CD14-positive monocyte (primary cell): ENCODE measurements around the gene KIF13A. TPM values are rescaled to one million over a fixed set of nuclear protein-coding genes. Genes with fewer than 3 reads are reported as not detected.

ENCODE experiments used
- DNase-seq, 3 donors: peaks; one replicate each; pipeline ENCODE4 v3.0.0-alpha.2; 2011 to 2022
- H2AFZ ChIP-seq: 2 replicates; pipeline ENCODE4 v1.6.0; 2012; ENCODE audit warnings: mild to moderate bottlenecking, low read depth, low read length, inconsistent platforms; ENCODE audit not compliant: insufficient read depth, poor library complexity, severe bottlenecking
- H3K27ac ChIP-seq, 2 donors: 1 replicate in 1 of 2; 2 replicates in 1 of 2; pipeline ENCODE4 v1.5.1; 2012 to 2013; ENCODE audit warnings: low read length in 2 of 2, control low read depth in 1 of 2, inconsistent platforms in 1 of 2, low read depth in 1 of 2, mild to moderate bottlenecking in 1 of 2
- H3K27me3 ChIP-seq, 2 donors: one replicate each; pipeline versions ENCODE4 v1.6.0 to v1.6.1; 2011 to 2013; ENCODE audit warnings: low read length in 2 of 2; ENCODE audit not compliant: control insufficient read depth in 2 of 2, insufficient read depth in 2 of 2
- H3K36me3 ChIP-seq, 2 donors: replicated peaks in 1 of 2; 1 replicate in 1 of 2; 2 replicates in 1 of 2; pipeline versions ENCODE4 v1.5.1 to v1.6.1; 2012 to 2013; ENCODE audit warnings: low read length in 2 of 2, control low read depth in 1 of 2, inconsistent platforms in 1 of 2, mild to moderate bottlenecking in 1 of 2; ENCODE audit not compliant: insufficient read depth in 2 of 2, control insufficient read depth in 1 of 2
- H3K4me1 ChIP-seq, 2 donors: 1 replicate in 1 of 2; 2 replicates in 1 of 2; pipeline versions ENCODE4 v1.5.1 to v1.6.1; 2012 to 2013; ENCODE audit warnings: low read length in 2 of 2, control low read depth in 1 of 2, inconsistent platforms in 1 of 2, mild to moderate bottlenecking in 1 of 2, moderate library complexity in 1 of 2; ENCODE audit not compliant: insufficient read depth in 2 of 2, control insufficient read depth in 1 of 2
- H3K4me2 ChIP-seq: replicated peaks from 2 replicates; pipeline ENCODE3; 2012; ENCODE audit warnings: low read length, moderate library complexity, mild to moderate bottlenecking; ENCODE audit not compliant: poor library complexity, severe bottlenecking; ENCODE audit errors: extremely low read depth
- H3K4me3 ChIP-seq, 3 experiments: fragments of 200-600 bp in 1 of 3; sonication (generic) in 1 of 3; replicated peaks in 1 of 3; 1 replicate in 2 of 3; 2 replicates in 1 of 3; pipeline ENCODE4 v1.5.1; 2011 to 2013; ENCODE audit warnings: low read length in 3 of 3, mild to moderate bottlenecking in 3 of 3, control low read depth in 2 of 3, low read depth in 2 of 3, inconsistent platforms in 1 of 3, moderate library complexity in 1 of 3
- H3K79me2 ChIP-seq: 2 replicates; pipeline ENCODE4 v1.6.0; 2012; ENCODE audit warnings: mild to moderate bottlenecking, control low read depth, inconsistent platforms, low read length, moderate library complexity; ENCODE audit not compliant: insufficient read depth
- H3K9ac ChIP-seq: 2 replicates; pipeline ENCODE4 v1.6.0; 2017; ENCODE audit warnings: low read length, mild to moderate bottlenecking; ENCODE audit not compliant: insufficient read depth, poor library complexity, severe bottlenecking
- H3K9me3 ChIP-seq, 2 donors: replicated peaks in 1 of 2; 1 replicate in 1 of 2; 2 replicates in 1 of 2; pipeline versions ENCODE4 v1.5.1 to v1.6.1; 2012 to 2013; ENCODE audit warnings: low read length in 2 of 2, control low read depth in 1 of 2; ENCODE audit not compliant: control insufficient read depth in 1 of 2, insufficient read depth in 1 of 2
- H4K20me1 ChIP-seq: 2 replicates; pipeline ENCODE4 v1.6.0; 2012; ENCODE audit warnings: mild to moderate bottlenecking, low read length, control low read depth, moderate library complexity; ENCODE audit not compliant: insufficient read depth
- H3K27ac Mint-ChIP-seq, 7 donors: one replicate each; pipeline ENCODE4 v1.8.0; 2020; ENCODE audit warnings: mild to moderate bottlenecking in 7 of 7, mixed read lengths in 7 of 7, moderate library complexity in 6 of 7, inconsistent platforms in 2 of 7
- H3K27me3 Mint-ChIP-seq, 3 donors: one replicate each; pipeline ENCODE4 v1.8.0; 2021 to 2022; ENCODE audit warnings: low read depth in 3 of 3, mild to moderate bottlenecking in 3 of 3, mixed read lengths in 3 of 3, moderate library complexity in 3 of 3, inconsistent platforms in 1 of 3
- H3K36me3 Mint-ChIP-seq, 2 donors: one replicate each; pipeline ENCODE4 v1.8.0; 2020; ENCODE audit warnings: mixed read lengths in 2 of 2, inconsistent platforms in 1 of 2, mild to moderate bottlenecking in 1 of 2
- H3K4me1 Mint-ChIP-seq: one replicate; pipeline ENCODE4 v1.8.0; 2020; ENCODE audit warnings: mild to moderate bottlenecking, mixed read lengths
- H3K4me3 Mint-ChIP-seq, 2 donors: one replicate each; pipeline ENCODE4 v1.8.0; 2020; ENCODE audit warnings: mild to moderate bottlenecking in 2 of 2, mixed read lengths in 2 of 2, moderate library complexity in 1 of 2
- H3K9me3 Mint-ChIP-seq, 7 donors: one replicate each; pipeline ENCODE4 v1.8.0; 2020 to 2022; ENCODE audit warnings: mixed read lengths in 7 of 7, mild to moderate bottlenecking in 6 of 7, moderate library complexity in 6 of 7, inconsistent platforms in 2 of 7
- WGBS: methylation state at CpG from one replicate; pipeline ENCODE4 v1.1.5; 2013; ENCODE audit warnings: missing lambda C conversion rate; ENCODE audit not compliant: insufficient coverage; 5-methylcytosine and 5-hydroxymethylcytosine counted together
- intact Hi-C, 2 donors: fragments of 100-400 bp; cut with micrococcal nuclease; formaldehyde crosslinking; loops; one replicate each; pipeline versions ENCODE4 v1.15.0 to v1.15.1; 2023
- polyA plus RNA-seq, 3 donors: library from polyadenylated mRNA; depleted of rRNA in 1 of 3; unstranded in 2 of 3; stranded (reverse) in 1 of 3; fragments of 300-500 nt in 2 of 3; fragments of >200 nt in 1 of 3; fragmentation: Illumina TruSeq in 2 of 3; gene quantifications; 1 replicate in 2 of 3; 2 replicates in 1 of 3; pipeline ENCODE4 v1.2.3, GENCODE V29; 2012 to 2021
- TF ChIP-seq, protein P1 (sequence below): fragments of 200-600 bp; IDR thresholded peaks from one replicate; pipeline ENCODE4 v1.8.0; 2022; ENCODE audit warnings: antibody characterized with exemption, mild to moderate bottlenecking

Gene KIF13A
- polyA plus RNA-seq, 3 donors, result 2.9 to 28.4 (median 6.0) TPM

- H3K36me3 Mint-ChIP-seq, result peaks cover 3% of the 10 kb centered on the region in 2 donors
- H3K27ac Mint-ChIP-seq, result peak overlapping the region in 2 of 7 donors; percentile 18 to 26
- H3K9ac ChIP-seq, result no peak overlapping the region
- peaks cover 56% of the 10 kb centered on the region for H3K4me1 Mint-ChIP-seq
- no CpG with 5 or more reads among the region's 6 CpGs for WGBS
- H3K27me3 Mint-ChIP-seq, result peaks cover 0 to 2% (median 0%) of the 10 kb centered on the region in 3 donors
- H3K27me3 ChIP-seq, result no peaks in the 10 kb centered on the region
- peaks cover 79% of the 10 kb centered on the region for H3K79me2 ChIP-seq
- H3K4me3 ChIP-seq, result no peak overlapping the region
- intact Hi-C loops, result loop anchor here in 1 of 2 donors (10.0 kb wide), 1 partner anchor 200 kb away; the partner anchor contains the start of gene NUP153
- no peaks in the 10 kb centered on the region for H3K36me3 ChIP-seq
- peaks cover 6% of the 10 kb centered on the region for H4K20me1 ChIP-seq
- H2AFZ ChIP-seq, result no peak overlapping the region
- no peaks in the 10 kb centered on the region for H3K9me3 ChIP-seq
- TF ChIP-seq, protein P1, sequence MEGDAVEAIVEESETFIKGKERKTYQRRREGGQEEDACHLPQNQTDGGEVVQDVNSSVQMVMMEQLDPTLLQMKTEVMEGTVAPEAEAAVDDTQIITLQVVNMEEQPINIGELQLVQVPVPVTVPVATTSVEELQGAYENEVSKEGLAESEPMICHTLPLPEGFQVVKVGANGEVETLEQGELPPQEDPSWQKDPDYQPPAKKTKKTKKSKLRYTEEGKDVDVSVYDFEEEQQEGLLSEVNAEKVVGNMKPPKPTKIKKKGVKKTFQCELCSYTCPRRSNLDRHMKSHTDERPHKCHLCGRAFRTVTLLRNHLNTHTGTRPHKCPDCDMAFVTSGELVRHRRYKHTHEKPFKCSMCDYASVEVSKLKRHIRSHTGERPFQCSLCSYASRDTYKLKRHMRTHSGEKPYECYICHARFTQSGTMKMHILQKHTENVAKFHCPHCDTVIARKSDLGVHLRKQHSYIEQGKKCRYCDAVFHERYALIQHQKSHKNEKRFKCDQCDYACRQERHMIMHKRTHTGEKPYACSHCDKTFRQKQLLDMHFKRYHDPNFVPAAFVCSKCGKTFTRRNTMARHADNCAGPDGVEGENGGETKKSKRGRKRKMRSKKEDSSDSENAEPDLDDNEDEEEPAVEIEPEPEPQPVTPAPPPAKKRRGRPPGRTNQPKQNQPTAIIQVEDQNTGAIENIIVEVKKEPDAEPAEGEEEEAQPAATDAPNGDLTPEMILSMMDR, result no peak
- H3K27ac ChIP-seq, result peak overlapping the region in 1 of 2 donors; percentile 11
- peaks cover 41 to 50% of the 10 kb centered on the region in 2 donors for H3K4me1 ChIP-seq
- H3K9me3 Mint-ChIP-seq, result peaks cover 0 to 3% (median 1%) of the 10 kb centered on the region in 7 donors
- H3K4me3 Mint-ChIP-seq, result no peak overlapping the region
- DNase-seq, result no peak
- H3K4me2 ChIP-seq, result no peak overlapping the region
Measured at GRCh38 chr6:17904491-17905120, 82.8 kb downstream of the KIF13A start.

- H3K27ac ChIP-seq, result peak overlapping the region in 1 of 2 donors; percentile 6
- peaks cover 75% of the 10 kb centered on the region for H3K79me2 ChIP-seq
- peaks cover 25 to 33% of the 10 kb centered on the region in 2 donors for H3K4me1 ChIP-seq
- H3K36me3 Mint-ChIP-seq, result peaks cover 4 to 5% of the 10 kb centered on the region in 2 donors
- H3K27me3 ChIP-seq, result no peaks in the 10 kb centered on the region
- no peak overlapping the region for H2AFZ ChIP-seq
- H3K27me3 Mint-ChIP-seq, result no peaks in the 10 kb centered on the region
- WGBS, result no CpG with 5 or more reads among the region's 1 CpG
- peaks cover 40% of the 10 kb centered on the region for H3K4me1 Mint-ChIP-seq
- H4K20me1 ChIP-seq, result peaks cover 11% of the 10 kb centered on the region
- H3K9me3 ChIP-seq, result no peaks in the 10 kb centered on the region
- peaks cover 0 to under 1% of the 10 kb centered on the region in 2 donors for H3K36me3 ChIP-seq
- H3K9me3 Mint-ChIP-seq, result peaks cover 0 to 3% (median 1%) of the 10 kb centered on the region in 7 donors
- no peak overlapping the region for H3K4me3 ChIP-seq
- no peak overlapping the region for H3K27ac Mint-ChIP-seq
- TF ChIP-seq, protein P1, result no peak
- H3K4me2 ChIP-seq, result no peak overlapping the region
- H3K4me3 Mint-ChIP-seq, result no peak overlapping the region
- intact Hi-C loops, result loop anchor here in 1 of 2 donors (10.0 kb wide), 1 partner anchor 198 kb away; the partner anchor contains the start of gene NUP153
- DNase-seq, result no peak
- H3K9ac ChIP-seq, result no peak overlapping the region
Measured at GRCh38 chr6:17902974-17903373, 84.5 kb downstream of the KIF13A start.
